Activated naive CD4-positive, alpha-beta T cell treated with anti-CD3 and anti-CD28 coated beads, Interleukin-2, amount 10 ng/mL, durations not matched to agents 7 days and 5 days (primary cell): ENCODE data around the gene NME7.

Source experiments
- CTCF ChIA-PET: fragments of 350-600 bp; sonication (Branson Sonifier 250); formaldehyde crosslinking; loops from one replicate; lab custom pipeline; 2021; ENCODE audit warnings: antibody characterized with exemption; lab: Charles Lee
- DNase-seq: peaks from one replicate; pipeline ENCODE4 v3.0.0-alpha.2; 2020
- H3K27ac Mint-ChIP-seq: one replicate; pipeline ENCODE4 v1.8.0; 2021; ENCODE audit warnings: mild to moderate bottlenecking, moderate library complexity, mixed read lengths
- H3K27me3 Mint-ChIP-seq: one replicate; pipeline ENCODE4 v1.8.0; 2021; ENCODE audit warnings: mild to moderate bottlenecking, mixed read lengths
- H3K36me3 Mint-ChIP-seq: one replicate; pipeline ENCODE4 v1.8.0; 2021; ENCODE audit warnings: mixed read lengths
- H3K4me1 Mint-ChIP-seq: one replicate; pipeline ENCODE4 v1.8.0; 2021; ENCODE audit warnings: mixed read lengths
- H3K4me3 Mint-ChIP-seq: one replicate; pipeline ENCODE4 v1.8.0; 2021; ENCODE audit warnings: mild to moderate bottlenecking, moderate library complexity, mixed read lengths
- H3K9me3 Mint-ChIP-seq: one replicate; pipeline ENCODE4 v1.8.0; 2021; ENCODE audit warnings: mixed read lengths

The NME7 gene

DNA sequence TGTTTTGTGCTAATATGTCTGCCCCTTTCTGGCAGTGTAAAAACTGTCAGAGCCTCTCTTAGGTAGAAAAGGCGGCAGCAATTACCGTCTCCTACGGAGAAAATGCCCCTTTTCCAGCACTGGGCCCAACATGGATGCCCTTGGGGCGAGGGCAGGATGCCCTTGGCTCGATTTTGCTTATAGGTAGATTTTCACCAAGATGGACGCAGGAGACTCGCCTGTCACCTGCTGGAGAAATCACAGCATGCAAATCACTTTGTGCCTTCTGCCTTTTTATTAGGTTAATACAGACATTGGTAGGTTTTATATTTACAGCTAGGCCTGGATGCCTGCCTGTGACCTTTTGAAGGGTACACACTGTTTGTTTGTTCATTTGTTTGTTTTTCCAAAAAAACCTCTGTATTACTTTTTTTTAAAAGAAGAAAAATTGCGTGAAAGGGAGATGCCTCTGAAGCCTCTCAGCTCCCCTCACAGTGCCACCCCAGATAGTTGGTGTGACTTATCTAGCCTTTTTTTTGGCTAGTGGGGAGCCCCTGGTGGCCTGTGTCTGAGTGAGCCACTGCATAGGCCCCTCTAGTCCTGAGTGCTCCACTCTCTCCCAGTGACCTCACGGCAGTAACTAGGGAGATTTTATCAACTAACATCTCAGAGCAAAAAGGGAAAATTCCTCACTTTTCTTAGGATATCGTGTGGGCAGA is 258.6 kb downstream of the NME7 start:
- DNase-seq: peak; percentile 28
- peaks cover 4% of the 10 kb centered on the region for H3K36me3 Mint-ChIP-seq
- H3K9me3 Mint-ChIP-seq: no peaks in the 10 kb centered on the region
- no peak overlapping the region for H3K27ac Mint-ChIP-seq
- CTCF ChIA-PET: interaction anchor here (0.7 to 2.5 kb wide), 2 partner anchors 506 to 665 kb away, joined by 3 to 8 read pairs; no protein-coding TSS in a partner anchor
- no peak overlapping the region for H3K4me3 Mint-ChIP-seq
- H3K4me1 Mint-ChIP-seq: peaks cover 32% of the 10 kb centered on the region
- peaks cover 28% of the 10 kb centered on the region for H3K27me3 Mint-ChIP-seq

DNA sequence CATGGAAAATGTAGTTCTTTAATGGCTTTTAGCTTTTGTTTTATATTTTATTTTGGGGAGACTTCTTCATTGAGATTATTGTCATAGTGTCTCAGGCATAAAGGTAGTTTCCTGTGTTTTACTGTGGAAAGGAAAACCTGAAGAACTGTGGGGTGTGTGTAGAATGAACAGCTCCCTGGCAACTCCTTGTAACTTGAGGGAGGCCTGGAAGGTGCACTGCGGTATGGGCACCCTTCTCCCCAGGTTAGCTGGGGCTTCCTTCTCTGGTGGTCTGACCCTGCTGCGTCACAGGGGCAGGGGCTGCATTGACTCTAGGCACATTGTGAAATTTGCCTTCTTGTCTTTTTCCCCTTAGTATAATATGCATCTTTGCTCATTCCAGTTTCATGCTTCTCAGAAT is 259.4 kb downstream of the NME7 start:
- H3K36me3 Mint-ChIP-seq: peaks cover 4% of the 10 kb centered on the region
- peaks cover 32% of the 10 kb centered on the region for H3K4me1 Mint-ChIP-seq
- H3K4me3 Mint-ChIP-seq: peak overlapping the region; percentile 73

DNA sequence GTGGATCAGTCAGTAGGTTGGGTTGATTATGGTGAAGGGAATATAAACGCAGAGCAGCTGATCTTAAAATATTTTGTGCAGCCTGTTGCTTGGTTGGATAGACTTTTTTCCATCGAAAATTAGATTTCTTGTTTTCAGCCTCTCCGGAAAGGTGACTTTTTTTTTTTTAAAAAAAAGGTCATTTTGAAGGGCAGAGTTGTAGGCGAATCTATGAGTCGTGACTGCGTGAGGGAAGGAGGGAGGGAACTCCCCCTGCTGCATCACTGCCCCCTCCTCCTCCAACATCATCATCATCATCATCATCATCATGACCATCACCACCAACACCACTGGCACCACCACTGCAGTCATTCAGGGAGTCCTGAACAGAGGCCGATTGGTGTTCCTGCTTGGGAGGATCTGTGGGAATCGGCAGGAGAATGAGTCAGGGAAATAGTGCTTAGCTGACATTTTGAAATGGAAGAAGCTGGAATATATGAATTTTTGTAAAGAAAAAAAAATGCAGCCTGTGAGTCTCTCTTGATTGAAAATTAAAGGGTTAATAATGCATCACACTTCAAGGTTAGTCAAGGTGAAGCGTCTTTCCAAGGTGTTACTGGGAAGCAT is 259.9 kb downstream of the NME7 start:
- no peak for DNase-seq

More for the DNA sequence above, 259.4 kb downstream of the NME7 start:
- Mint-ChIP-seq H3K27ac (no peak overlapping the region), H3K9me3 (no peaks in the 10 kb centered on the region), H3K27me3 (peaks cover 28% of the 10 kb centered on the region)
- CTCF ChIA-PET: interaction anchor here (1.1 to 2.5 kb wide), 2 partner anchors 64 to 505 kb away, joined by 3 to 8 read pairs; no protein-coding TSS in a partner anchor
- DNase-seq: no peak

DNA sequence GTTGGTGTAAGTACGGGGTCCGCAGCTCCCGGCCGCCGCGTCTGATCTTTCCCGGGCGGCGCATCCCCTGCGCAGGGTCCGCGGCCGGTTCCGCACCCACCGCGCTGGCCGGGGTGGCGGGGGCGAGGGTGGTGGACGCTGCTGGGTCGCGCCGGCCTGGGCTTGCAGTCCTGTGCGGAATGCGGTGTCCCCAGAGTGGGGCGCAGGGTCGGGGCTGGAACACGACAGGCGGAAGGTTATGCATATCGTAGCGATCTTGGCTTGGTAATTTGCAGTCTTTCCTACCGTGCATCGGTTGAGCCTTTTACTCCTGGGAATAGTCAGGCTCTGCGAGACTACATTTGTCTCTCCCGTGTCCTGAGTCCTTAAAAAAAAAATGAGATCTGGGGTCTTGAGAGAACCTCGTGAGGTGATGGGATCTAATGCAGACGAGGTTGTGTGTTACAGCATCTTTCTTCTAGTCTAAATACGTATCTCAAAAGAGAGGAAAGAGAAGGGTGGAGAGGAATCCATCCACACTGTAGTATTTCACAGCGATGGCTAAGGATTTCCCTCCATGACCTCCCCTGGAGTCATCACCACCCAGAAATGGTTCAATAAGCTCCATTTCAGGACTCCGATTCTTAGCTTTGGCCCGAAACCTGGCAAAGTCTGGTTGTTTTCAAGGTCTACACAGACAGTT is 260.5 kb downstream of the NME7 start:
- Mint-ChIP-seq H3K4me3 (peak overlapping the region; percentile 73), H3K9me3 (no peaks in the 10 kb centered on the region)

More for the DNA sequence above, 259.9 kb downstream of the NME7 start:
- CTCF ChIA-PET: interaction anchor here (0.6 to 2.5 kb wide), 3 partner anchors 42 to 504 kb away, joined by 3 to 8 read pairs (median 3); no protein-coding TSS in a partner anchor
- Mint-ChIP-seq H3K4me1 (peaks cover 32% of the 10 kb centered on the region), H3K4me3 (peak overlapping the region; percentile 73), H3K27ac (no peak overlapping the region), H3K36me3 (peaks cover 4% of the 10 kb centered on the region), H3K27me3 (peaks cover 28% of the 10 kb centered on the region), H3K9me3 (no peaks in the 10 kb centered on the region)

DNA sequence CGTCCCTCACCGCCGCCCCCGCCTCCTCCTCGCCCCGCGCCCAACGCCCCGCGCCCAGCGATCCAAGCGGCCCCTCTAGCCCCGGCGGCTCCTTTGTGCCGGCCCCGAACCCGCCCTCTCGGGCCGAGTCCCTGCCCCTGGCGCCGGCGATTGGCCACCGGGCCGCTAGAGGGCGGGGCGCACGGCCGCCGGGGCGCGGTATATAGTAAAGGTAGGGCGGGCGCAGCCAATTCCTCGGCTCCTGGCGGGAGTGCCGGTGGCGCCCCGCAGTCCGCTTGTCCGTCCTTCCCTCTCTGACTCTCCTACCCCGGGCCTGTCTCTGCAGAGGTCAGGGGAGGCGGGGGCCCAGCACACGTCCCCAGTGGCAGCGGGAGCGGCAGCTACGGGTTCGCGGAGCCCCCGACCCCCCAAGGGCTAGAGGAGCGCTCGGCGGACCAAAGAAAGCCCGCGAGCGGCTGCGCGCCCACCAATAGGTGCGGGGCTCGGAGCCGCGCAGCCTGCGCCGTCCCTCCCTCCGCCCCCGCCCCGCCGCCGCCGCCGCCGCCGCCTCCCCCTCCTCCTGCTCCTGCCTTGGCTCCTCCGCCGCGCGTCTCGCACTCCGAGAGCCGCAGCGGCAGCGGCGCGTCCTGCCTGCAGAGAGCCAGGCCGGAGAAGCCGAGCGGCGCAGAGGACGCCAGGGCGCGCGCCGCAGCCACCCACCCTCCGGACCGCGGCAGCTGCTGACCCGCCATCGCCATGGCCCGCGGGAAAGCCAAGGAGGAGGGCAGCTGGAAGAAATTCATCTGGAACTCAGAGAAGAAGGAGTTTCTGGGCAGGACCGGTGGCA is 261.3 kb downstream of the NME7 start, which contains the start of gene ATP1B1:
Gene ATP1B1 (plus strand): TSS at position 596 of the 826 bp plus-strand sequence. CDS start 140 bp downstream, at position 736.
- DNase-seq: peak; percentile 87
- Mint-ChIP-seq H3K9me3 (no peaks in the 10 kb centered on the region), H3K4me1 (peaks cover 32% of the 10 kb centered on the region), H3K27ac (peak within 1 kb of the TSS; percentile 76), H3K36me3 (no peaks in the 10 kb centered on the region), H3K27me3 (peaks cover 23% of the 10 kb centered on the region), H3K4me3 (peak within 1 kb of the TSS; percentile 73)
- CTCF ChIA-PET: no interaction called here

More for the DNA sequence above, 260.5 kb downstream of the NME7 start:
- peaks cover 32% of the 10 kb centered on the region for H3K4me1 Mint-ChIP-seq
- H3K27me3 Mint-ChIP-seq: peaks cover 24% of the 10 kb centered on the region
- peak overlapping the region; percentile 1 for H3K27ac Mint-ChIP-seq
- DNase-seq: peak; percentile 38
- CTCF ChIA-PET: interaction anchor here (0.6 to 2.5 kb wide), 3 partner anchors 42 to 504 kb away, joined by 3 to 8 read pairs (median 3); no protein-coding TSS in a partner anchor
- H3K36me3 Mint-ChIP-seq: no peaks in the 10 kb centered on the region

DNA sequence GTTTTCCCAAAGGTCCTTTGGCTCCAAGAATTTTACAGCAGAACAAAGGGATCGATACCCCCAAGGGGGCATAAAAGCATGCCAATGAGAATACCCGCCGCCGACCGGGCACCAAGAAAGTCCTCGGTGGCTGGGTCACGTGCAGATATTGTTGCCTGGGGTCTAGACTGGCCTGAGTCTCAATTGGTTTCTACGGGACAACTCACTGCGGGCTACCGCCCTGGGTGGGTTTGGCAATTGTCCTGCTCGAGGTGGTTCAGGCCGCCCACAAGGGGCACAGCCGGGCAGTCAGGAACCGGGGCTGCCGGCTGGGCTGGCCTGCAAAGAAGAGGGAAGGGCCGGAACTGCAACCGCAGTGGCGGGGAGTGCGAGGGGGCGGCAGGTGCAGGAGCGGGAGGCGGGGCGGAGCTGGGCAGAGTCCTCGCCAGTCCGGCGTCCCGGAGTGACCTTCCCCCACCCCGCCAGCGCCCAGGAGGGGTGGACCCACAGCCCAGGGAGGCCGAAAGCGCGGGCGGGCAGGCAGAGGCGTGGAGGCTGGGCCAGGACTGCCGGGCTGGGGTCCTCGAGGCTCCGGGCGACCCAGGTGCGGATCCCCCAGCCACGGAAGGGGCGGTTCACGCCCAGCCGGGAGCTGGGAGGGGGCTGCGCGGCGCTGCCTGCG is 262.0 kb downstream of the NME7 start:
- DNase-seq: peak; percentile 58
- H3K27ac Mint-ChIP-seq: no peak overlapping the region

DNA sequence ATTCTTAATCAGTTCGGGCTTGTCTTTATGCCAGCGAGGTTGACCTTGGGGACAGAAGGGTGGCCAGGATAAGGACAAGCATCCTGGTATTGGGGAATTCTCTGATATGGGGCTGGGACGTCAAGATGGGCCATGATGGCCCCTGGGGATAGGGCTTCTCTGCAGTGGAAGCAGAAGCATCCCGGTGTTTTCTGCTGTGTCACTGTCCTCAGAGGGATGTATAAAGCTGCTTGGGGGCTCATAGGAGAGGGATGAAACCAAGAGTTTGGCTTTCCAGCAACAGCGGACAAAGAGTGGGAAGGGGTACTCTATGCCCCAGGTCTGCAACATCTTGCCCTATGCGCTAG is 262.5 kb downstream of the NME7 start:
- Mint-ChIP-seq H3K27me3 (peaks cover 24% of the 10 kb centered on the region), H3K4me1 (peaks cover 25% of the 10 kb centered on the region), H3K36me3 (no peaks in the 10 kb centered on the region), H3K9me3 (no peaks in the 10 kb centered on the region), H3K27ac (no peak overlapping the region), H3K4me3 (peak overlapping the region; percentile 66)
- CTCF ChIA-PET: interaction anchor here (2.0 kb wide), 1 partner anchor 243 kb away, joined by 5 read pairs; no protein-coding TSS in a partner anchor
- DNase-seq: no peak

More for the DNA sequence above, 262.0 kb downstream of the NME7 start:
- peak overlapping the region; percentile 73 for H3K4me3 Mint-ChIP-seq
- CTCF ChIA-PET: interaction anchor here (2.0 kb wide), 1 partner anchor 242 kb away, joined by 5 read pairs; no protein-coding TSS in a partner anchor
- no peaks in the 10 kb centered on the region for H3K9me3 Mint-ChIP-seq
- H3K36me3 Mint-ChIP-seq: no peaks in the 10 kb centered on the region
- peaks cover 30% of the 10 kb centered on the region for H3K4me1 Mint-ChIP-seq
- peaks cover 20% of the 10 kb centered on the region for H3K27me3 Mint-ChIP-seq

DNA sequence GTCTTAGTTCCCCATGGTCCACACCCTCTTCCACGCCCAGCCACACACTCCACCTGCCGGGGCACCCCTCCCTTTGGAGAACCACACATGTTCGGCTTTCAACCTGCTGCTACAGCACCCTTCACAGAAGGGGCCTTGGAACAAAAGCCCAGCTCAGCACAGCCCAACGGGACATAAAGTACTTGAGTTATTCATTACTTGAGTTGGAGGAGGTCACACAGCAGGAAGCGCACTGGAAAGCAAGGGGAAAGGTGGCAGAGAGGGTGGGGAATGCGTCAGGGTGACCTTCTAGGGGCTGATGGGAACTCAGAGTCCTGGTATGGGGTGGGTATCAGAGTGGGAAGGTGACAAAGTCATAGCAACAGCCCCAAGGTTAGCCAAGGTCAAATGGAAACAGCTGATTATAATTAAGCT is 264.1 kb downstream of the NME7 start:
- H3K36me3 Mint-ChIP-seq: no peaks in the 10 kb centered on the region
- peaks cover 15% of the 10 kb centered on the region for H3K4me1 Mint-ChIP-seq
- no peak for DNase-seq
- H3K27ac Mint-ChIP-seq: no peak overlapping the region
- CTCF ChIA-PET: interaction anchor here (2.0 kb wide), 1 partner anchor 244 kb away, joined by 5 read pairs; no protein-coding TSS in a partner anchor
- no peak overlapping the region for H3K4me3 Mint-ChIP-seq
- no peaks in the 10 kb centered on the region for H3K9me3 Mint-ChIP-seq
- H3K27me3 Mint-ChIP-seq: peaks cover 25% of the 10 kb centered on the region

DNA sequence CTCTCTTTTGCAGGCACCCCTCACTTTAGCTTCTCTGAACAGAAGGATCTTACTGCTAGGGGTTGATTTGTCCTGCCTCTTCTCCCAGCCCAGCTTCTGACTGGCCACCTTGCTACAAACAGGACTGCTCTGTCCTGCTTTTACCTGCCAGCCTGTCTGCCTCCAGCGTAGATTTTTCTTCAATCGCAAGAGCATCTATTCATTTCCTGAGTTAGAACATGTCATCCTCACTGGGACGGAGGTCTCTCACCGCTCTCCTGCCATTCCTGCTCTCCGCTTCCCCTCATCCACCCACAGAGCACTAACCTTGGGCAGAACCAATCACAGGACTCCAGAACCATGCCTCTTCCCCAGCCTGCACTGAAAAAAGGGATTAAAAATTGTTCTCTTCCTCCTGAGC is 264.6 kb downstream of the NME7 start:
- no peak for DNase-seq
- no peak overlapping the region for H3K4me3 Mint-ChIP-seq
- CTCF ChIA-PET: no interaction called here

DNA sequence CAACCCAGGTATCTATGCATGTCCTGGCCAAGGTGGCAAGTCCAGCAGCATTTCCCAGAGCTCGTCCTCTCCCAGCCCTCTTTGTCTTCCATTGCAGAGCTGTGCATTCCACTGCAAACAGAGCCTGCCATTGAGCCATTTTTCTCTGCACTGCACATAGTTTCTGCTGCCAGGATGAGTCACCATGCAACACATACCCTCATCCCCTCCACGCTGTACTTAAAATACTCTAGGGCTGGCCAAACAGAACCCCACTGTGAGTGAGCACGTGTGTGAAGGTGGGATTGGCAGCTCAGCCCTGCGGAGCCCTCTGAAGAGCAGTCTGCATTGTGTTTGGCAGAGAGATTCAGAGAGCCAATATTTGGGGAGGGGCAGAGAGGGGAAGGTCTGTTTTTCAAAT is 265.0 kb downstream of the NME7 start:
- H3K27ac Mint-ChIP-seq: no peak overlapping the region
- H3K4me1 Mint-ChIP-seq: peaks cover 6% of the 10 kb centered on the region
- H3K27me3 Mint-ChIP-seq: peaks cover 24% of the 10 kb centered on the region
- H3K36me3 Mint-ChIP-seq: no peaks in the 10 kb centered on the region
- DNase-seq: no peak
- CTCF ChIA-PET: no interaction called here
- H3K9me3 Mint-ChIP-seq: no peaks in the 10 kb centered on the region
- no peak overlapping the region for H3K4me3 Mint-ChIP-seq

More for the DNA sequence above, 264.6 kb downstream of the NME7 start:
- H3K4me1 Mint-ChIP-seq: peaks cover 11% of the 10 kb centered on the region
- no peaks in the 10 kb centered on the region for H3K9me3 Mint-ChIP-seq
- peaks cover 28% of the 10 kb centered on the region for H3K27me3 Mint-ChIP-seq
- H3K27ac Mint-ChIP-seq: no peak overlapping the region
- H3K36me3 Mint-ChIP-seq: no peaks in the 10 kb centered on the region

DNA sequence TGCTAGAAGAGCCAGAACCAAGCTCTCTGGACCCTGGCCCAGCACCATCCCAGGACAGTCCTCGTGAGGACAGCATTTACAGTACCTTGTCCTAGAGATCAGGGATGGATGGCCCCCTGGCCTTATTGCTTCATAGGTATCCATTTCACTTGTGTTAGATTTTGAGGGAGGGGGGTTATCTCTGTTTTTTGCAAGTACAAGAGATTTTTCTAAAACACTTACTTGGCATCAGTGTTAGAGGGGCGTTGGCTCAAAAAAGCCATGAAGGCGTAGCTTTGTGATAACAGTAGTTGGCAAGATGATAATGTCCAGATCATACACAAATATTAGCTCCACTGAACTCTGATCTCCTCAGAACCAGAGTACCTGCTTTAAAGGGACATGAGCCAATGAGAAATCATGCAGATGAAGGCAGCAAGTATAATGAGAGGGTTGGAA is 266.9 kb downstream of the NME7 start:
- Mint-ChIP-seq H3K4me1 (no peaks in the 10 kb centered on the region), H3K27me3 (peaks cover 13% of the 10 kb centered on the region), H3K27ac (no peak overlapping the region), H3K4me3 (no peak overlapping the region), H3K9me3 (no peaks in the 10 kb centered on the region), H3K36me3 (no peaks in the 10 kb centered on the region)
- CTCF ChIA-PET: interaction anchor here (1.2 kb wide), 1 partner anchor 11 kb away, joined by 3 read pairs; no protein-coding TSS in a partner anchor
- no peak for DNase-seq

DNA sequence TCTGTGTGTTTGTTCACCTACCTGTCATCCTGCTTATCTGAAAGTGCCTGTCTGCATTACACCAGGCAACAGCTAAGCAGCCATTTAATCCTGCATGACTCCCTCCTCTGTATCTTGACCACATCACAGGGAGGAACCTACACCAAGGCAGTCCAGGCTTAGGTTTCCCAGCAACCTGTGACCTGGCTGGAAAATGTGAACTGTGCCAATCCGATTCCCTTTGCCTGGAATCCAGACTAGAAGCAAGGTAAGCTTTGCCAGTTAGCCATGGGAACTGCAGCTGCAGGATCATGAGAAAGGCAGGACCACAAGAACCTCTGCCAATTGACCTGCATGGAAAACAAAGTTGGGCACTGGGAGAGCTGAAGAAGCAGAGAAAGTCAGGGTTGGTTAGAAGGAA is 267.4 kb downstream of the NME7 start:
- Mint-ChIP-seq H3K36me3 (no peaks in the 10 kb centered on the region), H3K4me3 (no peak overlapping the region), H3K4me1 (no peaks in the 10 kb centered on the region), H3K9me3 (no peaks in the 10 kb centered on the region), H3K27me3 (peaks cover 13% of the 10 kb centered on the region), H3K27ac (no peak overlapping the region)
- CTCF ChIA-PET: interaction anchor here (0.9 kb wide), 1 partner anchor 660 kb away, joined by 3 read pairs; no protein-coding TSS in a partner anchor
- no peak for DNase-seq

DNA sequence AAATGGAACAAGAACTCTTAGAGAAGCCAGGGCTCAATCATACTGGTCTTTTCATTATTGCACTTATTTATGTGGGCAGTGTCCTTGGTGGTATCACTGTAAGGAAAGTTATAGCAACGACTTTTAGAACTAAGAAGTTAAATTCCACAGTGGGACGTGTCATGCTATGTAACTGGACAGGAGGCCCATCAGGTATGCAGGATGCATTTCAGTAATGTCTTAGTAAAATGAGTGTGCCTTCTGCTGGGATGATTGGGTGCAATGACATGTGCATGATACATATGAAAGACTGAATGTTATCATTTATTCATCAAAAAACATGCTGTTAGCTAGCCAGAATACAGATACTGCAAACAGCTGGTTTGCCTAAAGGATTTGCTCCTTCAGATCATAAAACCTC is 268.0 kb downstream of the NME7 start:
- Mint-ChIP-seq H3K36me3 (no peaks in the 10 kb centered on the region), H3K27me3 (peaks cover 13% of the 10 kb centered on the region), H3K9me3 (no peaks in the 10 kb centered on the region), H3K4me1 (no peaks in the 10 kb centered on the region), H3K27ac (no peak overlapping the region), H3K4me3 (no peak overlapping the region)
- CTCF ChIA-PET: interaction anchor here (0.9 kb wide), 1 partner anchor 659 kb away, joined by 3 read pairs; no protein-coding TSS in a partner anchor
- no peak for DNase-seq
